Hepatic stellate cell (primary cell): Measurements from ENCODE around the gene NUDT12.

Source experiments
- DNase-seq: peaks from one replicate; pipeline ENCODE4 v3.0.0; 2011; ENCODE audit warnings: low spot score

NUDT12 gene

GRCh38 chr5:103562453-103563157, at the start of gene NUDT12:
TSS of gene NUDT12 (minus strand) at chr5:103562789. CDS start at chr5:103560248, 2,541 bp downstream.
- DNase-seq = peak; percentile 77

DNA sequence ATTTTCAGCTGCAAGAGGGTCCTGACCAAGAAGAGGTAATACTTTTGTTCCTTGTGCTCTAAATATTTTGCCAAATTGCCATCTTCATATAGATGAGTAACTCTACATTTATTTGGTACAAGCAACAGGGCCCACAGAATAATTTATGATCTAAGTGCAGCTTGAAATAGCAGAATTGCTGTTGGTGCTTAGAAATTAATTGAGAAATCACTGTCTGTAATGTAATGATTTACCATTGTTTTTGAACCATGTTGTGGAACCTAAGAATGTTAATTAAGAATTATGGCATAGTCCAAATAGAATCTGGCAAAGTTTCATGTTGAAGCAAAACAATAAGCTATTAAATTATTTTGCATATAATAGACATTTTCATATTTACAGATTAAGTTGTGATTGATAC, 44.8 kb upstream of the NUDT12 start:
- no peak for DNase-seq

DNA sequence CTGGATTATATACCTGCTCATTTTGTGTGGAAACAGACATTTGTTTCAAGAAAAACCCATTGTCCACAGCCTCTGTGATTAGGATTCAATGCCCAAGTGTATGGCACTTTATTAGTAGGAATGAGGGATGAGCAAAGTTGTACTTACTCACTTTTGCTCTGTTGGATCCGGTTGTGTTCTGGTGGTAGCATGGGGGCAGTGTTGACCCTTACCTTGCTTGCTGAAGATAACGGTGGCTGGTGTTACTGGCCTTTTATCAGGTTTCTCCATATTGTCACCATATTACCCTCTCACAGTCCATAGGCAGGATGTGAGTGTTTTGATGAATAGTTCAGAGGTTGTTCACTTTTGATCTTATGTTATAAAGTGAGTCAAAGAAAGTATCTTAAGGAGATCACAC, 42.7 kb upstream of the NUDT12 start:
- DNase-seq = no peak

DNA sequence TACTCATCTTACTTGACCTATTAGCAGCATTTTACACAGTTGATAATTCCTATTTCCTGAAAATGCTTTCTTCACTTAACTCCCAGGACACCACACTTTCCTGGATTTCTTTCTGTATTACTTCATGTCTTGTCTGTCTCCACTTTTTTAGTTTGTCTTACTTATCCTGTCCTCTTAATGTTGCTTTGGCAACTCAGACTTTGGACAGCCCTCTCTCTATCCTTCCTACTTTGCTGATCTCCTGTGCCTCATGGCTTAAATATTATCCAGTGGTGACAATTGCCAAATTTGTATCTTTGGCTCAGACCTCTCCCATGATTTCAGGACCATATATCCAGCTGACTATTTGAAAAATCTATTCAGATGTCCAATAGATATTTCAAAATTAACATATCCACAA, 39.8 kb upstream of the NUDT12 start:
- no peak for DNase-seq

GRCh38 chr5:103601314-103601713, 38.7 kb upstream of the NUDT12 start:
- DNase-seq = no peak

GRCh38 chr5:103600086-103600485, 37.5 kb upstream of the NUDT12 start:
- no peak for DNase-seq

- DNase-seq = no peak
Measured at GRCh38 chr5:103598997-103599566, 36.5 kb upstream of the NUDT12 start.

- no peak for DNase-seq
Measured at GRCh38 chr5:103590221-103590620, 27.6 kb upstream of the NUDT12 start.

- no peak for DNase-seq
Measured at GRCh38 chr5:103589776-103590175, 27.2 kb upstream of the NUDT12 start.

DNA sequence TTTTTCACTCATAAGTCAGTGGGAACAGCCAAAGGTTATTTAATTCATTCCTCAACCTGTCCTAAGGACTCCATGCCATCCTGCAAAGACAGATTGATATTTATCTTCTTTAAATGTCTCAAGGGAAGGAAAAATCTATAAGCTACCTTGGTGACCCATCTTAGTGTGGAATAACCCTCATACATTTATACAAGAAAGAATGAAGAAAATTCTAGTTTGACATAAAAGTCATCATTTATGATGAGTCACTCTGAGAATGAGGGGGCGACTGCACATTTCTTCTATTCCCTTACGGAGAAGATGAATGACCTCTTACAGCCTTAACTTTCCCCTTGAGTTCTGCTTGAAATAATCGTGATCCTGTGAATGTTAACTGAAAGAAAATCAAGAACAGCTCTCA, 26.8 kb upstream of the NUDT12 start:
- DNase-seq = no peak

DNA sequence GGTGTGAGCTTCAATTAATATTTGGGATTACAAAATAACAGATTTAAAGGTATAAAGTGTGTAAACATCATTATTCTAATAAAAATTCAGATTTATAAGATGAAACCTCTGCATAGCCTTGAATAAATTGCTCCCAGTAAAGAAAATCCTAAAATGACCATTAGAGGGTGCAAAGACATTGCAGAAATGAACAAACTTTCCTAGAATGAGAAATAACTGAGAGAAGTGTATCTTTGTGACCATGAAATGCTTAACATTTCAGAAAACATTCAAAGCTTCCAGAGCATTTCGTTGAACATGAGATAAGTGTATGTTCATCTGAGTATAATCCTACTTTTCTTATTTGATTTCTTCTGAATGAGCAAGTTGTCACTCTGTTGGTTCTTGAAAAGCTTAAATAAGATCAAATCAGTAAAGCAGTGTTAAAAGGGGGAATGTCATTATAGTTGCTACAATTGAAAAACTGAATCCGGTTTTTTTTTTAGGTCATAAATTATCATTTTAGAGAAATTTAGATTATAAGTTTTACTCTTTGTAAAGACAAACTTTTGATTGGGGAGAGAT, 24.7 kb upstream of the NUDT12 start:
- DNase-seq = peak; percentile 4

DNA sequence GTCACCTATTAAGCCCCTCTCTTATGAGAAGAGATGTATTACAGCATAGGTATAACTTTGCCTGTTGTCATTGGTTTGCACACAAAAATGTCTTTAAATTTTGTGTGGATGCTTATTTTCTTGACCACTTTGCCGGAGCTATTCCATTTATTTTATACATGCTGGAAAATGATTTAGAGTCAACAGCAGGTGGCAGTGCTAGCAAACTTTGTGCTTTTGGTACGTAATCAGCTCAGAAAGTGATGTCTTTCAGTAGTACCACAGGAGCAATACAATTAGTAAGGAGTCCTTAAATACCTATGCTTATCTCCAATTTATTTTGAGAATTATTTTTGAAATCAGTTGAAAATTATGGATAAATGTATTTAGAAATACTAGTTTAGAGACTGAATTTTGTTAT, 19.8 kb upstream of the NUDT12 start:
- DNase-seq = no peak

DNA sequence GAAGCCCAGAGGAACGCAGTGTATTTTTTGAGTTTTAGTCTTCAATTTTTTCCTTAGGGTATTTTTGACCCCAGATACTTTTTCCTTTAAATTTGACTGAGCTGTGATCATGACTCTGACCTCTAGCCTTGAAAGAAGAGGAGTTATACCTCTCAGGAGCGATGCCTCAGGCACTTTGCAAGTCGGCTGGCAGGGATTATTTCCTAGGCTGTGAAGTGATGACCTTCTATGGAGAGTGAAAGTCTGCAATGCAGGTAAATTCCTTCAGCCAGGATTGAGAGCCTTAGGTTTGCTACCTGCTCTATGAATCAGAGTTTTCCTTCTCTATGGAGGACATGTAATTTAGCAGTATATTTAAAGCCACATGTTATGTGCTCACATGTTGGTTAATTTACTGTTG, 10.8 kb upstream of the NUDT12 start:
- no peak for DNase-seq

GRCh38 chr5:103572454-103572853, 9.9 kb upstream of the NUDT12 start:
- no peak for DNase-seq

DNA sequence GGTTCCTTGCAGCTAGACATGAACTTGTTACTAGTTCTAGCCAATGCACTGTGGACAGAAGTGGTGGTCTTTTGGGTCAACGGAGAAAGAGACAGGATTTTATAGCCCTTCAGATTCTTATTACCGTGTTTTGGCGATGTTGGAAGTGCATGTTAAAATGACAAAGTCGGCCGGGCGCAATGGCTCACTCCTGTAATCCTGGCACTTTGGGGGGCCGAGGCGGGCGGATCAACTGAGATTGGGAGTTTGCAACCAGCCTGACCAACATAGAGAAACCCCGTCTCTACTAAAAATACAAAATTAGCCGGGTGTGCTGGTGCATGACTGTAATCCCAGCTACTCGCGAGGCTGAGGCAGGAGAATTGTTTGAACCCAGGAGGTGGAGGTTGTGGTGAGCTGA, 9.1 kb upstream of the NUDT12 start:
- DNase-seq = no peak

DNA sequence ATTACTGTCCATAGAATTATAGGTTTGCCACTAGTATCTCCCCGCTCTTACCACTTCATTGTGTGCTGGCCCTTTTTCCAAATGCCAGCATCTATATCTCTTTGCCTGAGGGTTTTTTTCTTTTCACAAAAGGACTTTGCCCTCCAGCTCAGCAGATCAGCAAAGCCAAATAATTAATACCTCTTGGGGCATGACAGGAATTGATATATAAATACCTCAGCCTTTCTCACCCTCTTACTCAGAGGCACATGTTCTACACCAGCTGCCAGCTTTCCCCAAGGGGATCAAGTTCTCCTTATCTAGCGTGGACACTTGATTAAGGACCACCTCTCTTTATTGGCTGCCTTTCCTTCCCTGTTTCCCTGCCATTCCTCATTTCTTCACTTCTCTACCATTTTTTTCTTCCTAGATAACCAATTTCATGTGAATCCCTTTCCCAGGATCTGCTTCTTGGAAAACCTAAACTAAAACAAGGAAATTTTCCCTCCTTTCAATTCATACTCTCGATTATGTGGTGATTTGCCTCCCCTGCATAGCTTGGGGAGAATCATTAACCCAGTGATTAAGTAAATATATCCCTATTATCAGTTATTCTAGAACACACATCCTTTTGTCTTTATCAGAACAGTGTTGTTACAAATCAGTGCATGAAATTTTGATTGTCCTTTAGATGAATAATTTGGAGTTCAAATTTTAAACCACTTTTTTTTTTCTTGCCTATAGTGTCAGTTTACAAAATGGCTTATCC, 6.9 kb upstream of the NUDT12 start:
- DNase-seq = no peak

DNA sequence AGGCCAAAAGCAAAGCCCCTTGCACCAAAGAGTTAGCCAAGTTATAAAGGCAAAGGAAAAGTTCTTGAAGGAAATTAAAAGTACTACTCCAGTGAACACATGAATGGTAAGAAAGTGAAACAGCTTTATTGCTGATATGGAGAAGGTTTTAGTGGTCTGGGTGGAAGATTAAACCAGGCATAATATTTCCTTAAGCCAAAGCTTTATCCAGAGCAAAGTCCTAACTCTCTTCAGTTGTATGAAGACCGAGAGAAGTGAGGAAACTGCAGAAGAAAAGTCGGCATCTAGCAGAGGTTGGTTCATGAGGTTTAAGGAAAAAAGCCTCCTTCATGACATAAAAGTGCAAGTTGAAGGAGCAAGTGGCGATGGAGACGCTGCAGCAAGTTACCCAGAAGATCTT, 3.1 kb upstream of the NUDT12 start:
- DNase-seq = no peak

DNA sequence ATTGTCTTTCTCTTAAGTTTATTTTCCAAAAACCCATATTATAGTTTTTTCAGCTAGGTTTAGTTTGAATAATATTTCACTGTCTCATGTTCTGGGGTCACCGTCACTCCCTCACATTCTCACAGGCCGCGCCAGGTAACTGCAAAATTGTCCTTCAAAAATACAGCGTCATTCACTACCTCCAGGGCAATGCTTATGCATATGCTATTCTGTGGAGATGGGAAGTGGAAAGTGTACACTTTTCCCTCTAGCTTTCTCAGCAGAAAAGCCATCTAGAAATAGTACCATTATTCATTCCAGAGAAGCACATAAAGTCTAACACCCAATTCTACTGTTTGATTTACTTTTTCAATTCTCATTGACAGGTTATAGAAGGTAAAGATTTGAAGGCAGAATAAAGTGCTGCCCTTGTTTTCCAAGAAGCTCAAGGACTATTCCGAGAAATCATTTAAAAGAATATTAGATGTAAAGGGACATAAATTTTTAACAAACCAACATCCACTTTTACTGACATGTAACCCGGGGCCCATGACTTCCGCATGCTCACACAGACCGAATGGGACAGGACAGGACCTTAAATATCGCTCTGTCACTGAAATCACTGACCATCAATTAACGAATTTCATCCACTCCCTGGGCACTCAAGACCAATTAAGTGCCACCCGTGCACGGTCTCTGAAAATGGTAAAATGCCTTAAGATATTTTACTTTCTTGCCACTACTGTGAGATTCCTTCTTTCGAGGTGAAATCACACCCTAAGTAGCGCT, 720 bp downstream of the NUDT12 start:
- DNase-seq = peak; percentile 0

- no peak for DNase-seq
Measured at GRCh38 chr5:103560826-103561225, 1.8 kb downstream of the NUDT12 start.

DNA sequence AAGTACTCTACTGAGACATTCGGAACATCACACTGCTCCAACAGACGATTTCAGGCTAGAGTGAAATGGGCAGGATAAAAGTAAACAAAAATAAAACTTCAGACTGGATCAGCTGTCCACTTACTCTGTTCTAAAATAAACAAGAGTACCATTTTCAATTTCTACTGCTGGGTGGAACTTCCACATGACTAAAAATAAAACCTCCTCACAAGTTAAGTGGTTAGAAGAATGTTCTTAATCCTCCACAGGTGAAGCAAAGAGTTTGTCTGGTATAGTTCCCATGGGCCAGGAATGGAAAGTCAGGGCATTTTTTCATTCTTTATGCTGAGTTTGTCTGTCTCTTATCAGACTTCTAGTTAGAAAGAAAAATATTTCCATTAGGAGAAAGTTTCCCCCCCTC, 15.7 kb downstream of the NUDT12 start:
- DNase-seq = no peak

GRCh38 chr5:103542441-103542840, 20.1 kb downstream of the NUDT12 start:
- DNase-seq = no peak

GRCh38 chr5:103541569-103541968, 21.0 kb downstream of the NUDT12 start:
- DNase-seq = no peak
